Hematopoietic multipotent progenitor cell treated with erythropoietin and hydrocortisone succinate and interleukin-3 and kit ligand, for 8 days (in vitro differentiated cells): ENCODE data around the gene ZHX3.

ENCODE experiments used
- DNase-seq: peaks from one replicate; pipeline ENCODE4 v3.0.0-alpha.2; 2015

Gene ZHX3

GRCh38 chr20:41168281-41169161, 149.0 kb downstream of the ZHX3 start:
- DNase-seq: no peak

- DNase-seq: no peak
These were observed 149.9 kb downstream of the ZHX3 start for GRCh38 chr20:41167481-41168253.

GRCh38 chr20:41167118-41167470, 150.4 kb downstream of the ZHX3 start:
- no peak for DNase-seq

GRCh38 chr20:41166201-41167117, 151.1 kb downstream of the ZHX3 start:
- no peak for DNase-seq

- no peak for DNase-seq
These were observed 152.3 kb downstream of the ZHX3 start for GRCh38 chr20:41165001-41165882.

GRCh38 chr20:41163821-41164220, 153.7 kb downstream of the ZHX3 start:
- DNase-seq: no peak

GRCh38 chr20:41162396-41162795, 155.1 kb downstream of the ZHX3 start:
- DNase-seq: no peak

- DNase-seq: no peak
These were observed 155.6 kb downstream of the ZHX3 start for GRCh38 chr20:41161886-41162285.

- DNase-seq: no peak
These were observed 156.8 kb downstream of the ZHX3 start for GRCh38 chr20:41160686-41161085.

- no peak for DNase-seq
These were observed 158.0 kb downstream of the ZHX3 start for GRCh38 chr20:41159547-41159946.

GRCh38 chr20:41158082-41158625, 159.4 kb downstream of the ZHX3 start:
- DNase-seq: no peak

GRCh38 chr20:41155261-41155660, 162.3 kb downstream of the ZHX3 start:
- DNase-seq: no peak

- no peak for DNase-seq
These were observed 162.9 kb downstream of the ZHX3 start for GRCh38 chr20:41154436-41155176.

GRCh38 chr20:41152108-41152757, 165.3 kb downstream of the ZHX3 start:
- no peak for DNase-seq

GRCh38 chr20:41151134-41151869, 166.2 kb downstream of the ZHX3 start:
- no peak for DNase-seq

- DNase-seq: peak; percentile 57
These were observed 166.9 kb downstream of the ZHX3 start for GRCh38 chr20:41150664-41151063.

GRCh38 chr20:41148942-41149341, 168.6 kb downstream of the ZHX3 start:
- no peak for DNase-seq

- no peak for DNase-seq
These were observed 169.8 kb downstream of the ZHX3 start for GRCh38 chr20:41147767-41148191.

- DNase-seq: no peak
These were observed 171.5 kb downstream of the ZHX3 start for GRCh38 chr20:41145821-41146620.
